CD4-positive, alpha-beta T cell (primary cell): ENCODE data around the gene PHF12. TPM values are rescaled to one million over a fixed set of nuclear protein-coding genes. Genes with fewer than 3 reads are reported as not detected.

Experiments used
- ATAC-seq: fragments of 200-7000 bp; cut with Tn5 transposase; one replicate; pipeline ENCODE4 v1.10.0; 2022; ENCODE audit warnings: mild to moderate bottlenecking; ENCODE audit not compliant: poor library complexity
- CTCF ChIA-PET: fragments of 350-600 bp; sonication (Branson Sonifier 250); formaldehyde crosslinking; loops from one replicate; lab custom pipeline; 2021; ENCODE audit warnings: antibody characterized with exemption, inconsistent platforms; lab: Charles Lee
- POLR2A ChIA-PET: fragments of 350-600 bp; sonication (Branson Sonifier 250); formaldehyde crosslinking; loops from one replicate; lab custom pipeline; 2021; ENCODE audit warnings: antibody characterized with exemption, inconsistent platforms; lab: Charles Lee
- DNase-seq, 14 experiments: peaks; one replicate each; pipeline ENCODE4 v3.0.0-alpha.2; 2013 to 2020; ENCODE audit warnings: mixed read lengths in 2 of 14
- H3K27ac ChIP-seq, 2 donors: one replicate each; pipeline versions ENCODE4 v1.5.1 to v1.7.0; 2013; ENCODE audit warnings: low read length in 2 of 2, low read depth in 1 of 2, mild to moderate bottlenecking in 1 of 2
- H3K27me3 ChIP-seq, 2 experiments: 1 replicate in 1 of 2; 2 replicates in 1 of 2; pipeline versions ENCODE4 v1.6.1 to v1.7.0; 2013; ENCODE audit warnings: low read length in 2 of 2, control low read depth in 1 of 2, mild to moderate bottlenecking in 1 of 2, moderate library complexity in 1 of 2; ENCODE audit not compliant: insufficient read depth in 2 of 2, control insufficient read depth in 1 of 2
- H3K36me3 ChIP-seq: one replicate; pipeline ENCODE4 v1.6.1; 2013; ENCODE audit warnings: low read length, control low read depth; ENCODE audit not compliant: insufficient read depth
- H3K4me1 ChIP-seq: one replicate; pipeline ENCODE4 v1.6.1; 2013; ENCODE audit warnings: low read length, control low read depth; ENCODE audit not compliant: insufficient read depth
- H3K4me3 ChIP-seq: one replicate; pipeline ENCODE4 v1.5.1; 2013; ENCODE audit warnings: mild to moderate bottlenecking, low read length, moderate library complexity
- H3K9me3 ChIP-seq, 2 experiments: 1 replicate in 1 of 2; 2 replicates in 1 of 2; pipeline versions ENCODE4 v1.6.1 to v1.7.0; 2013; ENCODE audit warnings: low read length in 2 of 2, mild to moderate bottlenecking in 2 of 2, control low read depth in 1 of 2, moderate library complexity in 1 of 2; ENCODE audit not compliant: control insufficient read depth in 1 of 2, insufficient read depth in 1 of 2
- H3K27ac Mint-ChIP-seq: one replicate; pipeline ENCODE4 v1.8.0; 2020; ENCODE audit warnings: mixed read lengths
- H3K27me3 Mint-ChIP-seq: one replicate; pipeline ENCODE4 v1.8.0; 2021; ENCODE audit warnings: mixed read lengths
- H3K36me3 Mint-ChIP-seq: one replicate; pipeline ENCODE4 v1.8.0; 2021; ENCODE audit warnings: low read depth, mixed read lengths
- H3K4me1 Mint-ChIP-seq: one replicate; pipeline ENCODE4 v1.8.0; 2021; ENCODE audit warnings: low read depth, mixed read lengths
- H3K4me3 Mint-ChIP-seq: one replicate; pipeline ENCODE4 v1.8.0; 2020; ENCODE audit warnings: mild to moderate bottlenecking, mixed read lengths
- H3K9me3 Mint-ChIP-seq: one replicate; pipeline ENCODE4 v1.8.0; 2020; ENCODE audit warnings: mixed read lengths
- intact Hi-C, 2 experiments: fragments of 100-400 bp; cut with DNase I in 1 of 2; cut with micrococcal nuclease in 1 of 2; formaldehyde crosslinking; loops; one replicate each; pipeline versions ENCODE4 v1.15.1 to v1.9.0; 2023 to 2025; cut with DNase I, micrococcal nuclease
- total RNA-seq, 174 experiments: library from RNA in 2 of 174; stranded (reverse) in 2 of 174; gene quantifications; one replicate each; pipeline ENCODE4 v1.2.3 and lab custom pipeline; 2021 to 2026
- TF ChIP-seq, protein P1 (sequence below): fragments of 200-600 bp; IDR thresholded peaks from one replicate; pipeline ENCODE4 v1.8.0; 2022; ENCODE audit warnings: antibody characterized with exemption, mild to moderate bottlenecking

Gene PHF12
- total RNA-seq, 2 experiments from 2014 or later: 232 to 247 TPM

- intact Hi-C loops: no loop called here
- TF ChIP-seq, protein P1, sequence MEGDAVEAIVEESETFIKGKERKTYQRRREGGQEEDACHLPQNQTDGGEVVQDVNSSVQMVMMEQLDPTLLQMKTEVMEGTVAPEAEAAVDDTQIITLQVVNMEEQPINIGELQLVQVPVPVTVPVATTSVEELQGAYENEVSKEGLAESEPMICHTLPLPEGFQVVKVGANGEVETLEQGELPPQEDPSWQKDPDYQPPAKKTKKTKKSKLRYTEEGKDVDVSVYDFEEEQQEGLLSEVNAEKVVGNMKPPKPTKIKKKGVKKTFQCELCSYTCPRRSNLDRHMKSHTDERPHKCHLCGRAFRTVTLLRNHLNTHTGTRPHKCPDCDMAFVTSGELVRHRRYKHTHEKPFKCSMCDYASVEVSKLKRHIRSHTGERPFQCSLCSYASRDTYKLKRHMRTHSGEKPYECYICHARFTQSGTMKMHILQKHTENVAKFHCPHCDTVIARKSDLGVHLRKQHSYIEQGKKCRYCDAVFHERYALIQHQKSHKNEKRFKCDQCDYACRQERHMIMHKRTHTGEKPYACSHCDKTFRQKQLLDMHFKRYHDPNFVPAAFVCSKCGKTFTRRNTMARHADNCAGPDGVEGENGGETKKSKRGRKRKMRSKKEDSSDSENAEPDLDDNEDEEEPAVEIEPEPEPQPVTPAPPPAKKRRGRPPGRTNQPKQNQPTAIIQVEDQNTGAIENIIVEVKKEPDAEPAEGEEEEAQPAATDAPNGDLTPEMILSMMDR: no peak
- ATAC-seq (no peak), DNase-seq (no peak)
- Histone ChIP-seq H3K9me3 (no peaks in the 10 kb centered on the region), H3K4me1 (peaks cover 8% of the 10 kb centered on the region), H3K36me3 (peaks cover 73% of the 10 kb centered on the region), H3K4me3 (no peak overlapping the region), H3K27me3 (no peaks in the 10 kb centered on the region), H3K27ac (no peak overlapping the region)
- H3K4me1 Mint-ChIP-seq: peaks cover 6% of the 10 kb centered on the region
- no peak overlapping the region for H3K27ac Mint-ChIP-seq
- peaks cover 80% of the 10 kb centered on the region for H3K36me3 Mint-ChIP-seq
- ChIA-PET CTCF (interaction anchor here (0.7 to 1.7 kb wide), 4 partner anchors 11 to 181 kb away, joined by 3 to 6 read pairs (median 3); no protein-coding TSS in a partner anchor), POLR2A (interaction anchor here (1.3 to 1.9 kb wide), 4 partner anchors 14 to 180 kb away, joined by 4 to 7 read pairs (median 6); partner anchors contain the start of gene PHF12)
- no peak overlapping the region for H3K4me3 Mint-ChIP-seq
- no peaks in the 10 kb centered on the region for H3K9me3 Mint-ChIP-seq
- H3K27me3 Mint-ChIP-seq: no peaks in the 10 kb centered on the region
Observed at GRCh38 chr17:28907709-28908475, 43.4 kb downstream of the PHF12 start.

GRCh38 chr17:28906706-28907438 lies 44.4 kb downstream of the PHF12 start:
- no peaks in the 10 kb centered on the region for H3K27me3 Mint-ChIP-seq
- H3K27me3 ChIP-seq: no peaks in the 10 kb centered on the region
- TF ChIP-seq, protein P1: no peak
- no peak overlapping the region for H3K4me3 ChIP-seq
- H3K27ac ChIP-seq: no peak overlapping the region
- ChIA-PET CTCF (interaction anchor here (1.0 to 1.7 kb wide), 3 partner anchors 10 to 180 kb away, joined by 3 to 6 read pairs (median 5); no protein-coding TSS in a partner anchor), POLR2A (interaction anchor here (1.6 to 1.9 kb wide), 2 partner anchors 43 to 45 kb away, joined by 5 to 7 read pairs; partner anchors contain the start of gene PHF12)
- peaks cover 74% of the 10 kb centered on the region for H3K36me3 Mint-ChIP-seq
- DNase-seq (no peak), ATAC-seq (no peak)
- H3K36me3 ChIP-seq: peaks cover 63% of the 10 kb centered on the region
- H3K9me3 ChIP-seq: no peaks in the 10 kb centered on the region
- H3K4me1 ChIP-seq: peaks cover 12% of the 10 kb centered on the region
- intact Hi-C loops: loop anchor here in 1 of 2 experiments (1.0 kb wide), 1 partner anchor 13 kb away; no protein-coding TSS in a partner anchor
- H3K4me1 Mint-ChIP-seq: peaks cover 12% of the 10 kb centered on the region
- H3K27ac Mint-ChIP-seq: peak overlapping the region; percentile 55
- H3K4me3 Mint-ChIP-seq: no peak overlapping the region
- H3K9me3 Mint-ChIP-seq: no peaks in the 10 kb centered on the region

DNA sequence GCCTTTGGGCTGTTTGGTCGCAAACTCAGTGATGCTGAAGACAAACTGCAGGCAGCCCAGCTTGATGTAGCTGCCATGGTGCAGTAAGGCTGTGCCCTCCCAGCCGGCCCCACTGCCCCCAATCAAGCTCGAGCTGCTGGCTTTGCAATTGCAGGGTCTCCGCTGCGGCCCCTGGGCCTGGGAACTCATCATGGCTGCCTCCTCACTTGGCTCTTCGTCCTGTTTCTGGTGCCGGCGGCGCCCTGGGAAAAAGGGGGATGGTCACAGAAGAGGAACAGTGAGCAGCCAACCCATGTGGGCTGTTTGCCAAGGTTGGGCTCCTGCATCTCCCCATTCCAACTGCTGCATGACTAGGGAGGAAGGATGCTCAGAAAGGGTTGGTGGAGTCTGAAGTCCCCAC lies 45.0 kb downstream of the PHF12 start:
- H3K4me1 ChIP-seq: peaks cover 18% of the 10 kb centered on the region
- Mint-ChIP-seq H3K4me3 (no peak overlapping the region), H3K36me3 (peaks cover 72% of the 10 kb centered on the region), H3K27ac (peak overlapping the region; percentile 55), H3K27me3 (no peaks in the 10 kb centered on the region), H3K9me3 (no peaks in the 10 kb centered on the region), H3K4me1 (peaks cover 17% of the 10 kb centered on the region)
- no peak overlapping the region for H3K27ac ChIP-seq
- H3K4me3 ChIP-seq: no peak overlapping the region
- intact Hi-C loops: loop anchor here in 1 of 2 experiments (1.0 kb wide), 1 partner anchor 14 kb away; no protein-coding TSS in a partner anchor
- ChIA-PET CTCF (interaction anchor here (1.4 kb wide), 1 partner anchor 11 kb away, joined by 5 read pairs; no protein-coding TSS in a partner anchor), POLR2A (interaction anchor here (1.9 kb wide), 1 partner anchor 45 kb away, joined by 5 read pairs; the partner anchor contains the start of gene PHF12)
- DNase-seq: no peak
- peaks cover 57% of the 10 kb centered on the region for H3K36me3 ChIP-seq
- no peaks in the 10 kb centered on the region for H3K27me3 ChIP-seq
- TF ChIP-seq, protein P1: no peak
- no peak for ATAC-seq
- no peaks in the 10 kb centered on the region for H3K9me3 ChIP-seq
